T-helper 1 cell (primary cell): ENCODE data around the gene DECR2.

ENCODE experiments used
- DNase-seq, 5 donors: peaks; one replicate each; pipeline ENCODE4 v3.0.0-alpha.2; 2012 to 2020

Gene DECR2

DNA sequence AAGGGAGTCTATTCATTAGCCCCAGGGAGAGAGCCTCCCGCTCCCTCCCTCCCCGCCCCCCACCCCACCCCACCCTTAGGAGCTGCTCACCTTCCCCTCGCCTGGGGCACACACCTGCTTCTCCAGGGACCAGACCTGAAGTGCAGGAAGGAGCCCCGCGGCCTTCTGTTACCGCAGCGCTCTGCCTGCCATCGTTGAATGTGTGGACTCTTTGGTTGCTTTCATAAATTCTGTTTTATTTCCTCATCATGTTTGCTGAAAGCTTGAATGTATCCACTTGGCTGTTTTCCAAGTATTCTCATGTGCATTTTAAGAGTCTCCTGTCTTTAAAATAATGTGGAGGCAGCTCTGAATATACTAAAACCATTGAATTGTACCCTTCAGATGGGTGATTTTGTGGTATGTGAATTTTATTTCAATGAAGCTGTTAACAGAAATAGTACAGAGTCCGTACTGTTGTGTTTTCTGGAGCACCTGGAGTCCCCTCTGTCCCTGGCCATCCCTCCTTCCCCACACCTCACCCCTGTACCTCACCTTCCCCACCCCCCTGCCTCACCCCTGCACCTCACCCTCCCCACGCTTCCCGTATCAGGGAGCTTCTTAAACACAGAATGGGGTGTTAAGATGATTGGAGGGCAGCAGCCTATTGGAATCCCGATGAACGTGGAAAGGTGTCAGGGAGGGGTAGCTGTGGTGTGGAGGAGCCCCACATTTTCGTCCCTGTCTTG, 49.3 kb downstream of the DECR2 start:
- DNase-seq, result no peak

DNA sequence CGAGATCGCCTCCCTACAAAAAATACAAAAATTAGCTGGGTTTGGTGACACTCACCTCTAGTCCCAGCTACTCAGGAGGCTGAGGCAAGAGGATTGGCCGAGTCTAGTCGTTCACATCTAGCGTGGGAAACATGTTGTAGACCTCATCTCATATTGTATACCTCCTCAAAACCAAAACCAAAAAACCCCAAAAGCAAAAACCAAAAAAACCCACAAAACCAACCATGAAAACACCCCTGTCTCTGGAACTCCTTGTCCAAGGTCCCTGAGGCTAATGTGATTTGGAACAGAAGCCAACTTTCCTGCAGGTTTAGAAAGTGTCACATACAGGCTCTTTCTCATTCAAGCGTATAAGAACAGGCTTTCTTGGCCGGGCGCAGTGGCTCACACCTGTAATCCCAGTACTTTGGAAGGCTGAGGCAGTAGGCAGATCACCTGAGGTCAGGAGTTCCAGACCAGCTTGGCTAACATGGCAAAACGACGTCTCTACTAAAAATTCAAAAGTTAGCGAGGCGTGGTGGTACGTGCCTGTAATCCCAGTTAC, 52.8 kb downstream of the DECR2 start:
- no peak for DNase-seq

DNA sequence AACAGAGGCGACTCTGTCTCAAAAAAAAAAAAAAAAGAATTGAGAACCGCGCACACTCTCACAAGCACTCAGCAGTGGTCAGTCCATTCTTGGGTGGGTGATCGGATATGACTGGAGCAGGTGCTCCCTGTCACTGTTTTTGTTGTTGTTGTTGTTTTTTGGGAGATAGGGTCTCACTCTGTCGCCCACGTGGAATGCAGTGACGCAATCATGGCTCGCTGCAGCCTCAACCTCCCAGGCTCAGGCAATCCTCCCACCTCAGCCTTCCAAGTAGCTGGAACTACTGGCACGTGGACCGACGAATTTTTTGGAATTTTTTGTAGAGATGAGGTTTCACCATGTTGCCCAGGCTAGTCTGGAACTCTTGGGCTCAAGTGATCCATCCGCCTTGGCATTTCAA, 53.8 kb downstream of the DECR2 start:
- no peak for DNase-seq

DNA sequence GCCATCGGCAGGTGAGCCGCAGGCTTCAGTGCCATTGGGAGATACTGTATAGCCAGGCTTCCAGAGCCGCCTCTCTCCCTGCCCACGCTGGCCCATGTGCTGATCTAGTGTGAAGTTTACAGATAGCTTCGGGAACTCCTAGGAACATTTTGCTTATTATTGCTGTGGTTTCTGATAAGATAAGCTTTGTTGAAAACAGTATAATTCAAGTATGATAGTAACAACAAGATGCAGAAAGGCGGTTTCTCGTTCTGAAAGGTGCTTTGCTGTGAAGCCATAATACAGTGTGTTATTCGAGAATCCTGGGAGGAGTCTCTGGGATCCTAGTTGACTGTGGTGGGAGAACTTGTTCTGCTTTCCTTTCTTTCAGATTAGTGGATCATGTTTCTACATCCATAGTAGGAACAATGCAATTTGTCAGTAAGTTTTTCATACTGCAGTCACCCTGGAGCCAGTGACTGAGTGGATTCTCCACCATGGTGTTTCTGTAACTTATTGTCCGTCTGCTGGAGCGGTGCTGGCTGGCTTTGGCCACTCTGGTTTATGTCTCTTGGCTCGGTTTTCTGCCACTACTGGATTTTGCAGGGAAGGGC, 55.3 kb downstream of the DECR2 start:
- no peak for DNase-seq

DNA sequence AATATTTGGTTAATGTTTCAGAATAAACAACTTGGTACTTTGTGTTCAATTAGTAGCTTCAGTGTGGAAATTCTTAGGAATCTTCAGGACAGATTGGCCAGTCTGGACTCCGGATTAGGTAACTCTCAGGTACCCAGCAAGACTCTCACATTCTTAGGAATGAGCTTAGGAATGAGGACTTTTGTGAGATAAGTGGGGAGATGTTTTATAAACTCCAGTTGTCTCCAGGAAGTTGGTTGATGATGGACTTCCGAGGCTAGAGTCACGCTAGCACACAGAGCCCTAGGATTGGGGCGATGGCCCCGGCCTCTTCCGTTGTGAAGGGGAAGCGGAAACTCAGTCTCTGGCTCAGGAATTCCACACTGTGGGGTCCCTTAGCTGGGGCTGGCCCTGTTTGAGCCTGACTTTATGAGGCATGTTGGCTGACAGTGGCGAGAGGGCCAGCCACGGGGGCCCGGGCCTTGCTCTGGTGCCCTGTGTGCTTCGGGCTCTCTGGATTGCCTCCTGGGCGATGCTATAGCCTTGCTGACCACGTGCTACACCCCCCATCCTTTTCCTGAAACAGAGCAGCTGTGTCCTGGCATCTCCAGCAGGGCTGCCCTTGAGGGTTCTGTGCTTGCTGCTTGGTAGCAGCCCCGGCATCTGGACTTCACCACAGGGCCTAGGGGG, 56.2 kb downstream of the DECR2 start:
- no peak for DNase-seq

DNA sequence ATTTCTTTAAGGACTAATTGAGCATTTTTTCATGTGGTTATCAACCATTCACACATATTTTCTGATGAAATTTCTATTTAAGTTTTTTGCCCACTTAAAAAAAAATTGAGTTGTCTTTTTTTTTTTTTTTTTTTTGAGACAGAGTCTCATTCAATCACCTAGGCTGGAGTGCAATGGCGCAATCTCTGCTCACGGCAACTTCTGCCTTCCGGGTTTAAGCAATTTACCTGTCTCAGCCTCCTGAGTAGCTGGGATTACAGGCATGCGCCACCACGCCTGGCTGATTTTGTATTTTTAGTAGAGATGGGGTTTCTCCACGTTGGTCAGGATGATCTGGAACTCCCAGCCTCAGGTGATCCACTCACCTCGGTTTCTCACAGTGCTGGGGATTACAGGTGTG, 58.1 kb downstream of the DECR2 start:
- DNase-seq, result no peak

DNA sequence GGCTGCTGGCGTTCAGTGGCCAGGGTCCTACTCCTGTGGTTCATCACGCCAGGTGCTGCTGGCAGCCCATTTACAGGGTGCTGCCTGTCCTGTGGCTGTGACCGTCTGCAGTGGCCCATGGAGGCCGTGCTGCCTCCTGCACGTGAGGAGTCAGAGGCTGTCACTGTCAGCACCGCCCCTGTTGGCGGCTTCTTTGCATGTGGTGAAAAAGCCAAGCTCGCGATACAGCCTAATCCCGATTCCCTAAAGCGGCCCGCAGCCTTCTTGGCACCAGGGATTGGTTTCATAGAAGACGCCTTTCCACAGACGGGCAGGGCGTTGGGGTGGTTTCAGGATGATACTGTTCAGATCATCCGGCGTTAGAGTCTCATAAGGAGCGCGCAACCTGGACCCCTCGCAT, 59.1 kb downstream of the DECR2 start:
- DNase-seq, result no peak
